GM19240 (cell line): ENCODE measurements around the gene NOX4.
"Not testable (repeated sequence)": the region's sequence is repeated elsewhere in the genome, so short reads cannot be mapped to it uniquely, and the experiment has no call there.

Experiments
- DNase-seq: peaks from one replicate; pipeline ENCODE4 v3.0.0; 2011; ENCODE audit warnings: low spot score; ENCODE audit not compliant: insufficient read length

Gene NOX4

GRCh38 chr11:89309321-89309985 lies 181.7 kb downstream of the NOX4 start:
- not testable (repeated sequence) for DNase-seq

- not testable (repeated sequence) for DNase-seq
Observed at GRCh38 chr11:89308272-89308671, 182.9 kb downstream of the NOX4 start.

DNA sequence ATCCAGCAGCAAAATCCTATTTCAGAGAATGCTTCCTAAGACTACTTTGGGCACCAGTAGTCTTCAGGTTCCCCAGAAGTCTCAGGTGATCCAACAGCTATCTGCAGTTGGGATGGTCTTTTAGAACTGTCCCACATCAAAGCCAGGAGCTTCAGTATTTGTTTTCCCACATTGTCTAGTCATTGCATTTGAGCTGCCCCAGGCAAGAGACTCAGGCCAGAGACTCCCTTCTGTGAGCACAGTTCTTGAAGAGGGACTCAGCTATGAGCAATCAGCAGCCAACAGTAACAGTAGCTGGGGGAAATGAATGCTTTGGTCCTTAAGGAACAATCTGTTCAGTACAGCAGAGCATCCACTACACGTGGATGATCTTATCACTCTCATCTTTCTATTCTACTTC lies 188.1 kb downstream of the NOX4 start:
- not testable (repeated sequence) for DNase-seq

DNA sequence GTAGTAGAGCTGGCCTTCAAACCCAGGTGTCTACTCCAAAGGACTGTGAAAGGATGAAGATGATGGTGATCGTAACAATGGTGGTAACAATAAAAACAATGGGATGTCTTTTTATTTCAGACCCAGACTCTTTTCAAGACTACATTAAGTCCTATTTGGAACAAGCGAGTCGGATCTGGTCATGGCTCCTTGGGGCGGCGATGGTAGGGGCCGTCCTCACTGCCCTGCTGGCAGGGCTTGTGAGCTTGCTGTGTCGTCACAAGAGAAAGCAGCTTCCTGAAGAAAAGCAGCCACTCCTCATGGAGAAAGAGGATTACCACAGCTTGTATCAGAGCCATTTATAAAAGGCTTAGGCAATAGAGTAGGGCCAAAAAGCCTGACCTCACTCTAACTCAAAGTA lies 196.2 kb downstream of the NOX4 start:
- not testable (repeated sequence) for DNase-seq

GRCh38 chr11:89293965-89294679 lies 197.1 kb downstream of the NOX4 start:
- DNase-seq = no peak

DNA sequence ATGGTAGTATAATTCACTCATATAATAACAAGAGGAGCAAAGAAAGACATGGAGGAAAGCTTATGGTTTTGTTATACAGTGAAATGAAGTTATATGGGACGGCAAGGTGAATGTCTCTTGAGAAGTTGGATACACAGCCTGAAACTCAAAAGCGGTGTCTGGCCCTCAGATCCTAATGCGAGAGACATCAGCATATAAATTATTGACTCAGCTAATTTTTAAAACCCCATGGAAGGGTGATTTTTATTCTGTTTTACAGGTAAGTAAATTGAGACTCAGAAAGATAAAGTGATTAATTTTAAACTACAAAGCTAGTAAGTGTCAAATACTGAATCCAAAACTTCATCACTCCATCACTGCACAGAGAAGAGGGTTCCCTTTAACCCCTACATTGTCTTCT lies 203.2 kb downstream of the NOX4 start:
- DNase-seq = not testable (repeated sequence)

GRCh38 chr11:89286601-89287000 lies 204.6 kb downstream of the NOX4 start:
- DNase-seq = not testable (repeated sequence)

DNA sequence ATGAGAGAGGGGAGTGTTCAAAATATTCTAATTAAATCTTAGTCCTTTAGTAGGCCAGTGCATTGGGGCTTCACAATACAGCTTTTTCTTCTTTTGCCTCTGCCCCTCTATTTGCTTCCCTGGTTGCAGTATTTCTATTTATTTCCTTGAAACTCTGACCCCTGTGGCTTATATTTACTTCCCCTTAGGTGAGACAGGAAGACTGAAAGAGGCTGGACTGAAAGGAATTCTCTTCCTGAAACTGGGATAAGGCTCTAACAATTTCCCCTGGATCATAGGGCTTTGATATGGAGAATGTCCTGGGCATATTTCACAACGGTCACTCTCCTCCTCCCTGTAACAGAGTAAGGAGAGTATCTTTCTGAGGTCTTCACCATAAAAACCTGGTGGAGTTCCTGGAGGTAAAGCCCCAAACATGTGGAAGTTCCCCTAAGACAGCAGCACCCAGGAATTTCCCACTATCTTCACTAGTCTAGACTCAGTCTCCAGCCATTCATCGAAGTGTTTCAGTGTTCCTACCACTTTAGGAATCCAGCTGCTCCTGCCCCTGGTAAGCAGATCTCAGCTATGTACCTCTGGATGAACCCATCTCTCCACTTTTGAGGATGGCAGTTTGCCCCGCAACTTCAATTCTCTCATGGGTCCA lies 210.0 kb downstream of the NOX4 start:
- DNase-seq = not testable (repeated sequence)

DNA sequence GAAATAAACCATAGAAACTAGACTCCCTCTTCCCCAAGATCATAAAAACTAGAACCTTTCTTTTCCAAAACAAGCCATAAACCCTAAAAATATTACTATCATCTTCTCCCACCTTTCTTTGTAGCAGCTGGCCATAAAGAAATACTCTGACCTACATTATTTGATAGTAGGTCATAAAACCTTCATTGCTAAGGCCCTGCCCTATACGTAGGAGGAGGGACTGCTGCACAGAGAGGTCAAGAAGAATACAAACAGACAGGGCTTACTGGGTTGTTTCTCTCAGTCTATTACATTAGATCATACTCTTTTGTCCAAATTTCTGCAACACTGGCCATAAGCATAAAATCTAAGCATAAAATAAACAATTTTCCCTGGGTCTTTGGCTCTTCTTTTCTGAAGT lies 212.0 kb downstream of the NOX4 start:
- DNase-seq = no peak

- no peak for DNase-seq
Observed at GRCh38 chr11:89275966-89276365, 215.2 kb downstream of the NOX4 start.
